ENCODE measurements around the gene ZMYND15. TPM values are rescaled to one million over a fixed set of nuclear protein-coding genes. Genes with fewer than 3 reads are reported as not detected.
A peak's percentile ranks its signal among the peaks of the same experiment; 100 is the strongest.

ZMYND15 gene
- total RNA-seq, 2 donors from 2014 or later: 1.0 to 2.3 TPM

DNA sequence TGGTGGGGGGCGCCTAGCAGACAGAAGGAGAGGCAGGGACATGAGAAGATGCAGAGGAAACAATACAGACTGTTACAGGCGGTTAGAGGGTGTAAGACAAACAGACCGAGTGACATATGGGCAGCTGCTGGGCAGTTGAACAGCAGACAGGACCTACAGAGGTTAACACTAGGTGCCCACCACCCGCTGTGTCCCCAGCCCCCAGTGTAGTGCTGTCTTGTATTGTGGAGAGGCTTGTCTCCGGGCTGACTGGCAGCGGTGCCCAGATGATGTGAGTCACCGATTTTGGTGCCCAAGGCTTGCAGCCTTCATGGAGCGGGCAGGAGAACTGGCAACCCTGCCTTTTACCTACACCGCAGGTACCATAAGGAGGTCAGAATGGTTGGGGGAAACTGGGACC is 2.5 kb downstream of the ZMYND15 start:
- ATAC-seq (no peak), DNase-seq (ENCODE audit: low spot score) (no peak)
- no peaks in the 10 kb centered on the region for H3K36me3 Mint-ChIP-seq
- no peaks in the 10 kb centered on the region for H3K9me3 Mint-ChIP-seq
- H3K27ac Mint-ChIP-seq: no peak overlapping the region
- no peak overlapping the region for H3K4me3 Mint-ChIP-seq
- H3K27me3 Mint-ChIP-seq: peaks cover 16 to 21% of the 10 kb centered on the region in 2 donors
- peaks cover 18 to 23% of the 10 kb centered on the region in 2 donors for H3K4me1 Mint-ChIP-seq (ENCODE audit: low read depth in 2 of 2)

DNA sequence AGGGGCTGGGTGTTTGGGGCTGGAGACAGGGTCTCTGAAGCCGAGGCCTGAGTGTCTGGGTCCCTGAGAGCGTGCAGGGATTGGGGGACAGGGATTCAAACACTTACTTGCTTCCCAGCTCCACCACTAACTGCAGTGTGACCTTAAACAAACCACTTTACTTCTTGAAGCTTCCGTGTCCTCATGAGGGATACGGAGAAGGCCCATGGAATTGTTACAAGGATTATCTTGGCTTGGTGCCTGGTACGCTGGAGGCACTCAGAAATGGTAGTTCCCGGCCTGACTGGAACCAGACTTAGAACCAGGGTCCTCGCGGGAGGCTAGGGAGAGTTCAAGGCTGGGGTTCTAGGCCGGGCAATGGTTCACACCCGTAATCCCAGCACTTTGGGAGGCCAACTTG is 3.0 kb downstream of the ZMYND15 start:
- peaks cover 16 to 21% of the 10 kb centered on the region in 2 donors for H3K27me3 Mint-ChIP-seq
- ATAC-seq (no peak), DNase-seq (ENCODE audit: low spot score) (no peak)

DNA sequence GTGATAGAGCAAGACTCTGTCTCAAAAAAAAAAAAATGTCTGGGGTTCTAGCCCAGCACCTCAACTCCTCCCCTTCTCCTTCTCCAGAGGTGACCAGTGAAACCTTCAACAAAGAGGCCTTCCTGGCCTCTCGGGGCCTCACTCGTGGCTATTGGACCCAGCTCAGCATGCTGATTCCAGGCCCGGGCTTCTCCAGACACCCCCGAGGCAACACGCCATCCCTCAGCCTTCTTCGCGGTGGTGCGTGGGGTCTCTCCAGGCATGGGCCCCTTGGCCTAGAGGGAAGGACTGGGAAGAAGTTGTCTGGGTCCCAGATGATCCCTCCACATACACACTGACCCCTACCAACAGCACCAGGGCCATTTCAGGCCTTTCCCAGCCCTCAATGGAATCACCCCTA is 3.6 kb downstream of the ZMYND15 start:
- peaks cover 14 to 23% of the 10 kb centered on the region in 2 donors for H3K27me3 Mint-ChIP-seq
- no peaks in the 10 kb centered on the region for H3K9me3 Mint-ChIP-seq
- DNase-seq (ENCODE audit: low spot score) (no peak), ATAC-seq (no peak)
- H3K36me3 Mint-ChIP-seq: no peaks in the 10 kb centered on the region
- no peak overlapping the region for H3K27ac Mint-ChIP-seq
- H3K4me3 Mint-ChIP-seq: no peak overlapping the region
- peaks cover 22 to 27% of the 10 kb centered on the region in 2 donors for H3K4me1 Mint-ChIP-seq (ENCODE audit: low read depth in 2 of 2)

More for the DNA sequence above, 3.0 kb downstream of the ZMYND15 start:
- Mint-ChIP-seq H3K9me3 (no peaks in the 10 kb centered on the region), H3K36me3 (no peaks in the 10 kb centered on the region), H3K4me3 (no peak overlapping the region), H3K4me1 (ENCODE audit: low read depth in 2 of 2) (peaks cover 20 to 24% of the 10 kb centered on the region in 2 donors), H3K27ac (no peak overlapping the region)

DNA sequence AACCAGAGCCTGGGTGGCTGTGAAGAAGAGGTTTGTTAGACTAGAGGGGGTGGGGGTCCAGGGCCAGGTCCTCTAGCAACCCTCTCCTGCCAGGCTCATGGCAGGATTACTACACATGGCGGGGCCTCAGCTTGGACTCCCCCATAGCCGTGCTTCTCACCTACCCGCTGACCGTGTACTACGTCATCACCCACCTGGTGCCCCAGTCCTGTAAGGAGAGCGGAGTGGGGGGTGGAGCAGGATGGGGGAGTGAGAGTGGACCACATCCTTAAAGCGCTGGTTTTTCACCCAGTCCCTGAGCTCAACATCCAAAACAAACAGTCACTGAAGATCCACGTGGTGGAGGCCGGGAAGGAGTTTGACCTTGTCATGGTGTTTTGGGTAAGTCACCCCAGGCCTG is 4.3 kb downstream of the ZMYND15 start:
- Mint-ChIP-seq H3K27me3 (peaks cover 9 to 23% of the 10 kb centered on the region in 2 donors), H3K4me3 (no peak overlapping the region), H3K27ac (no peak overlapping the region)

DNA sequence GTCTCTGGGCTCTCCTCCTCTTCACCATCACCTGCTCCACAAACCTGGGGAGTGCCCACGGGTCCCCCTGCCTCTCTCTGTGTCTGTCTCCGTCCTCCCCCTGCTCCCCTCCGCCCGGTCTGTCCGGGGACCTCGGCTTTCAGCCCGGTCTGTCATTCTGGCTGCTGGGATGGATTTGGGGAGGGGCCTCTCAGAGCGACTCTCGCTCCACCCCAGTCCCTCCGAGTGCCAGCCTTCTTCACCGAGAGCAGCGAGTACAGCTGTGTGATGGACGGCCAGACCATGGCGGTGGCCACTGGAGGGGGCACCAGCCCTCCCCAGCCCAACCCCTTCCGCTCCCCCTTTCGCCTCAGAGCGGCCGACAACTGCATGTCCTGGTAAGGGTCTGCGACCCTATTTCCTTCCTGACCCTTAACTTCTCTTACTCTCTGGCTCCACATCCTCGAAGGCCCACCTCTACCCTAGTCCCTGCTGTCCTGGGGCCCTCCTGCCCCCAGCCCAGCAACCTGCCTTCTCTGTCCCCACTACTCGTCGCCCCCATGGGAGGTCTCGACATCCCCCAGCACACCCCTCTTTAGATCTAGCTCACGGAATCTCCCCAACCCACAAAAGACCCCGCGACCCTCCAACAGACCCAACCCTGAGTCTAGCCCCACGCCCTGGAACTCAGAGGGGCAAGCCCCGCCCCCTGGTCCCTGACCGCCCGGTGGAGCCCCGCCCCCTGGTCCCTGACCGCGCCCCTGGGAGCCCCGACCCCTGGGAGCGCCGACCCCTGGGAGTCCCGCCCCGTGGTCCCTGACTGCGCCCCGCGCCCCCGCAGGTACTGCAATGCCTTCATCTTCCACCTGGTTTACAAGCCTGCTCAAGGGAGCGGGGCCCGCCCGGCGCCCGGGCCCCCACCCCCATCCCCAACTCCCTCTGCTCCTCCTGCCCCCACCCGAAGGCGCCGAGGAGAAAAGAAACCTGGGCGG is 5.7 kb downstream of the ZMYND15 start:
- no peak overlapping the region for H3K4me3 Mint-ChIP-seq
- no peaks in the 10 kb centered on the region for H3K9me3 Mint-ChIP-seq
- ATAC-seq: no peak
- peak overlapping the region in 1 of 2 donors; percentile 60 for H3K27ac Mint-ChIP-seq
- peaks cover 10 to 24% of the 10 kb centered on the region in 2 donors for H3K27me3 Mint-ChIP-seq
- DNase-seq (ENCODE audit: low spot score): no peak
- peaks cover 18 to 21% of the 10 kb centered on the region in 2 donors for H3K4me1 Mint-ChIP-seq (ENCODE audit: low read depth in 2 of 2)
- no peaks in the 10 kb centered on the region for H3K36me3 Mint-ChIP-seq

More for the DNA sequence above, 4.3 kb downstream of the ZMYND15 start:
- H3K4me1 Mint-ChIP-seq (ENCODE audit: low read depth in 2 of 2): peaks cover 21 to 28% of the 10 kb centered on the region in 2 donors
- ATAC-seq: no peak
- no peaks in the 10 kb centered on the region for H3K9me3 Mint-ChIP-seq
- no peaks in the 10 kb centered on the region for H3K36me3 Mint-ChIP-seq
- DNase-seq (ENCODE audit: low spot score): no peak

DNA sequence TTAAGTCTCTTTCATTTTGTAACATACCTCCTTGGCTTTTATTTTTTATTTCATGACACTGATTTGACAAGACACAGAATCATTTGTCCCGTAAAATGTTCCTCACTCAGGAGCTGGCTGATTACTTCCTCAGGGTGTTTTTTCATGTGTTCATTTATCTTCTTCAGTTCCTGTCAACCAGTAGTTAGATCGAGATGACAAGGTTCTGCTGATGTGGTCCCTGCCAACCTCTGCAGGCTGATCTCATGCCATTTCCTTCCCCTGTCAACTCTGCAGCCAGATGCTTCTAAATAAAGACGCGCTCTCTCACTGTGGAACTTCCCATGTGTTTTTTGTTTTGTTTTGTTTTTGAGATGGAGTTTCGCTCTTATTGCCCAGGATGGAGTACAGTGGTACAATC is 8.2 kb downstream of the ZMYND15 start:
- ATAC-seq (peak; percentile 83 to 85), DNase-seq (ENCODE audit: low spot score) (no peak)
- no peaks in the 10 kb centered on the region for H3K36me3 Mint-ChIP-seq
- peaks cover 6 to 23% of the 10 kb centered on the region in 2 donors for H3K27me3 Mint-ChIP-seq
- peaks cover 13 to 19% of the 10 kb centered on the region in 2 donors for H3K4me1 Mint-ChIP-seq (ENCODE audit: low read depth in 2 of 2)
- peak overlapping the region; percentile 49 to 83 for H3K27ac Mint-ChIP-seq
- H3K4me3 Mint-ChIP-seq: peak overlapping the region; percentile 79
- H3K9me3 Mint-ChIP-seq: no peaks in the 10 kb centered on the region

DNA sequence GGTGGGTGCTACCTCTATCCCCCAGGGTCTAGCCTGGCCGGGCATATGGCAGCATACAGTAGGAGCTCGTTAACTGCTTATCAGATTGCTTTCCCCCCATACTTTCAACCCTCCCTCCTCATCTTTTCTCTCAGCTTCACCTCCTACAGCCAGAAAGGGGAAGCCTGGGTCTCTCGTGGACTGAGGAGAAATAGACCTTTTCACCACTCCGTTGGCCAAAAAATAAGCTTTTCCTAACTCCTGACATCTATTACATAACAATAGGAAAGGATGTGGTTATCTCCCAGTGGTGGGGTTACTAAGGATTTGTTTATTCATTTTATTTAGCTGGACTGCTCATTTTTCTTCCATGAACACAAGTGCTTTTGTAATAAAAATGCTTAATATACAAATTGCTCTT is 9.1 kb downstream of the ZMYND15 start:
- H3K36me3 Mint-ChIP-seq: no peaks in the 10 kb centered on the region
- DNase-seq (ENCODE audit: low spot score): no peak
- no peak for ATAC-seq
- H3K27me3 Mint-ChIP-seq: peaks cover 10 to 25% of the 10 kb centered on the region in 2 donors
- no peaks in the 10 kb centered on the region for H3K9me3 Mint-ChIP-seq
- H3K4me3 Mint-ChIP-seq: peak overlapping the region; percentile 79
- H3K27ac Mint-ChIP-seq: peak overlapping the region; percentile 49 to 83
- peaks cover 13 to 19% of the 10 kb centered on the region in 2 donors for H3K4me1 Mint-ChIP-seq (ENCODE audit: low read depth in 2 of 2)

DNA sequence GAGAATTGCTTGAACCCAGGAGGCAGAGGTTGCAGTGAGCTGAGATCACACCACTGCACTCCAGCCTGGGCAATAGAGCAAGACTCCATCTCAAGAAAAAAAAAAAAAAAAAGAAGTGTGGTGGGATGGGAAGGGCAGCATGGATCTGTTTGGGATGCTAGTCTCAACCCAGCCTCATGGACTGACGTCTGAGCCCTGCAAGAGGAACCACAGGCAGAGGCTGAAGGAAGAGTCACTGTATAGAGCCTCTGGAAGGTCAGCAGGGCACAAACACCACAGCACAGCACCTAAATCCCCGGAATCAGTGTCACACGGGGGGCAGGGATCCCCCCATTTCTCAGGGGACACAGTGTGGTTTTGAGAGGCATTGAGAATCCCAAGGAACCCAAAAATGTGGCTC is 11.0 kb downstream of the ZMYND15 start:
- H3K36me3 Mint-ChIP-seq: no peaks in the 10 kb centered on the region
- peaks cover 26 to 27% of the 10 kb centered on the region in 2 donors for H3K27me3 Mint-ChIP-seq
- no peaks in the 10 kb centered on the region for H3K9me3 Mint-ChIP-seq
- no peak overlapping the region for H3K4me3 Mint-ChIP-seq
- ATAC-seq (no peak), DNase-seq (ENCODE audit: low spot score) (no peak)
- no peak overlapping the region for H3K27ac Mint-ChIP-seq
- H3K4me1 Mint-ChIP-seq (ENCODE audit: low read depth in 2 of 2): peaks cover 13 to 16% of the 10 kb centered on the region in 2 donors

DNA sequence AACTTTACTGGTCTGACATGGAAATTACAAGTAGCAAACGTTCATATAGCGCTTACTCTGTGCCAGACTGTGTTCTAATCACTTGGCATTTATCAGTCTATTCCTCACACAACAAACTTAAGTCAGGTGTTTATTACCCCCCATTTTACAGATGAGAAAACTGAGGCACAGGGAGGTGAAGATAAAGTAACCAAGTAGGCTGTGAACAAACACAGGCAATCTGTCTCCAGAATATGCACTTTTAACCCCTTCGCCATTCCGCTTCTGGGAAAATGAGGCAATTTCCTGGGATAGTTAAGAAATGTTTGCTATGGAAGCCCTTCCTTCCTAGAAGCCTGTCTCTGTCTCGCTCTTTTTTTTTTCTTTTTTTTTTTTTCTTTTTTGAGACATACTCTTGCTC is 12.3 kb downstream of the ZMYND15 start:
- Mint-ChIP-seq H3K4me1 (ENCODE audit: low read depth in 2 of 2) (peaks cover 13% of the 10 kb centered on the region in 2 donors), H3K36me3 (no peaks in the 10 kb centered on the region), H3K27me3 (peaks cover 24 to 26% of the 10 kb centered on the region in 2 donors), H3K4me3 (no peak overlapping the region), H3K9me3 (no peaks in the 10 kb centered on the region), H3K27ac (peak overlapping the region in 1 of 2 donors; percentile 67)
- no peak for ATAC-seq
- no peak for DNase-seq (ENCODE audit: low spot score)

DNA sequence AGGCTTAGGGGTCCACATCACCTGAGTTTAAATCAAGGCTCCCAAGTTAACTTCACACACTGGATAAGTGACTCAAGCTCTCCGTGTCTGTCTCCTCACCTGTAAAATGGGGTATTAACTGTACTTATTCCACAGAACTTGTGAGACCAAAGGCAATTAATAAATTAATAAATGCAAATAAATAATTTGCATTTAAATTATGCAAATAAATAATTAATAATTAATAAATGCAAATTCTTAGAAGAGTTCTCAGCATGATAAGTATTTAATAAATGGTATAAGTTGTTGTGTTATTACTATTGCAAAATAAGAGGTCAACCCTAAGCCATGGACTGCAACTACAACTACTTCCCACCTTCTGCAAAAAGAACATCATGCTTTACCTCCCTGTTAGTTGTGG is 13.8 kb downstream of the ZMYND15 start:
- H3K4me1 Mint-ChIP-seq (ENCODE audit: low read depth in 2 of 2): peaks cover 4 to 5% of the 10 kb centered on the region in 2 donors
- H3K27me3 Mint-ChIP-seq: peaks cover 22 to 26% of the 10 kb centered on the region in 2 donors
- H3K4me3 Mint-ChIP-seq: no peak overlapping the region
- ATAC-seq (no peak), DNase-seq (ENCODE audit: low spot score) (no peak)
- no peaks in the 10 kb centered on the region for H3K9me3 Mint-ChIP-seq
- no peak overlapping the region for H3K27ac Mint-ChIP-seq
- no peaks in the 10 kb centered on the region for H3K36me3 Mint-ChIP-seq

DNA sequence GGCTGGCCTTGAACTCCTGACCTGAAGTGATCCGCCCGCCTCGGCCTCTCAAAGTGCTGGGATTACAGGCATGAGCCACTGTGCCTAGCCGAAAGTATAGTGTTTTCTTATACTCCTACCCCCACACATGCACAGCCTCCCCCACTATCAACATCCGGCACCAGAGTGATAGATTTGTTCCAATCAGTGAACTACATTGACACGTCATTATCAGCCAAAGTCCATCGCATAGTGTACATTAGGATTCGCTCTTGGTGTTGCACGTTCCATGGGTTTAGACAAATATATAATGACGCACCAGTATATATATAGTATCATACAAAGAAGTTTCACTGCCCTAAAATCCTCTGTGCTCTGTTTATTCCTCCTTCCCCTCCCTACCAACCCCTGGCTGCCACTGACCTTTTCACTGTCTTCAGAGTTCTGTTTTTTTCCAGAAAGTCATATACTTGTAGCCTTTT is 20.2 kb downstream of the ZMYND15 start:
- no peaks in the 10 kb centered on the region for H3K9me3 Mint-ChIP-seq
- no peak overlapping the region for H3K4me3 Mint-ChIP-seq
- ATAC-seq (no peak), DNase-seq (ENCODE audit: low spot score) (no peak)
- peaks cover 3 to 4% of the 10 kb centered on the region in 2 donors for H3K4me1 Mint-ChIP-seq (ENCODE audit: low read depth in 2 of 2)
- no peak overlapping the region for H3K27ac Mint-ChIP-seq
- no peaks in the 10 kb centered on the region for H3K36me3 Mint-ChIP-seq
- peaks cover 13 to 15% of the 10 kb centered on the region in 2 donors for H3K27me3 Mint-ChIP-seq

DNA sequence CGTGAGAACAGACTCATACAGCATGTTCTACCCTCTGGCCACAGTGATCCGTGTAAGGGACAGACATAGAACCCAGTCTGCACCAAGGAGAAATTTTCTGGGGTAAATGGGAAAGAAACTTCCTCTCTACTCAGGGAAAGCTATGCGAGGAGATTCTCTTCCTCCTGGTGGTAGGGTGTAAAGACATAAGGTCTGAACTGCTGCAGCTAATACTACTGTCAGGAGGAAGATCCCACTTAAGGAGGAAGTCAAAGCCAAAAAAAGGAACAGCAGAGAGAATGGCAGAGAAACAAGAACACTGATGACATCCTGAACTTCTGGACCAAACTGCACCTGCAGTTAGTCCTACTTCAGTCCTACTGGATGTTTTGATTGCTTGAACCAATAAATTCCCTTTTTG is 25.0 kb downstream of the ZMYND15 start:
- no peak overlapping the region for H3K4me3 Mint-ChIP-seq

DNA sequence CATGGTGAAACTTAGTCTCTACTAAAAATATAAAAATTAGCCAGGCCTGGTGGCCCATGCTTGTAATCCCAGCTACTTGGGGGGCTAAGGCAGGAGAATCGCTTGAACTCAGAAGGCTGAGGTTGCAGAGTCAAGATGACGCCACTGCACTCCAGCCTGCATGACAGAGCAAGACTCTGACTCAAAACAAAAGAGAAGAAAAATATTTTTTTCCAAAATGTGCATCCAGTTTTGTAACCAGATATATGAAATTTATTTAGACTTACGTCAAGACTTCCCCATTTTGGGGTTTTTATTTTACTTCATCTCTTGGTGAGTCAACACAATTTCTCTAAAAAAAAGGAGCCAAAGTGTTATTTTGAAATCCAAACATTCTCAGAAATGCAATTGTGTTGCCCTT is 26.6 kb downstream of the ZMYND15 start:
- H3K36me3 Mint-ChIP-seq: no peaks in the 10 kb centered on the region
- no peaks in the 10 kb centered on the region for H3K9me3 Mint-ChIP-seq
- peaks cover 3 to 4% of the 10 kb centered on the region in 2 donors for H3K4me1 Mint-ChIP-seq (ENCODE audit: low read depth in 2 of 2)
- ATAC-seq (peak in 1 of 2 donors; percentile 71), DNase-seq (ENCODE audit: low spot score) (no peak)
- no peak overlapping the region for H3K27ac Mint-ChIP-seq
- peaks cover 7 to 10% of the 10 kb centered on the region in 2 donors for H3K27me3 Mint-ChIP-seq
- H3K4me3 Mint-ChIP-seq: no peak overlapping the region

More for the DNA sequence above, 25.0 kb downstream of the ZMYND15 start:
- H3K36me3 Mint-ChIP-seq: no peaks in the 10 kb centered on the region
- H3K9me3 Mint-ChIP-seq: no peaks in the 10 kb centered on the region
- DNase-seq (ENCODE audit: low spot score) (no peak), ATAC-seq (no peak)
- H3K27me3 Mint-ChIP-seq: peaks cover 7 to 8% of the 10 kb centered on the region in 2 donors
- peaks cover 3 to 4% of the 10 kb centered on the region in 2 donors for H3K4me1 Mint-ChIP-seq (ENCODE audit: low read depth in 2 of 2)
- H3K27ac Mint-ChIP-seq: no peak overlapping the region

DNA sequence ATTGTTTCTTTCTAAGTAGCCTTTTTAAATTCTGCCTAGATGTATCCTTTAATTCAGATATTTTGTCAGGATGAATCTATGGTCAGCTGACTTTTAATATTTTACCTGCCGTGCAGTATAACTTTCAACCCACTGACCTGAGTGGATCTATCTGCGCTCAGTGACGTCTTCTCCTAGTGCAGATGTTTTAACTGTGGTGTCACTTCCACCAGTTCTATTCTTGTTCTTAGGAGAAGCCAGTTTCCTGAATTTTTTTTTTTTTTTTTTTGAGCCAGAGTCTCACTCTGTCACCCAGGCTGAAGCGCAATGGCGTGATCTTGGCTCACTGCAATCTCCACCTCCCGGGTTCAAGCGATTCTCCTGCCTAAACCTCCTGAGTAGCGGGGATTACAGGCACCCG is 27.1 kb downstream of the ZMYND15 start:
- Mint-ChIP-seq H3K27me3 (peaks cover 7 to 10% of the 10 kb centered on the region in 2 donors), H3K27ac (no peak overlapping the region), H3K4me1 (ENCODE audit: low read depth in 2 of 2) (peaks cover 7% of the 10 kb centered on the region in 2 donors), H3K36me3 (no peaks in the 10 kb centered on the region), H3K9me3 (no peaks in the 10 kb centered on the region), H3K4me3 (no peak overlapping the region)
- ATAC-seq (no peak), DNase-seq (ENCODE audit: low spot score) (no peak)
